ENCODE data around the gene FBXW5. TPM values are rescaled to one million over a fixed set of nuclear protein-coding genes. Genes with fewer than 3 reads are reported as not detected.

FBXW5 gene
- total RNA-seq, 2 donors from 2014 or later = 66.9 to 107 TPM

GRCh38 chr9:136946228-136947027 lies 1.9 kb upstream of the FBXW5 start:
- Mint-ChIP-seq H3K36me3 (peaks cover 0 to 7% of the 10 kb centered on the region in 2 donors), H3K27ac (no peak overlapping the region), H3K9me3 (no peaks in the 10 kb centered on the region)
- ATAC-seq (no peak), DNase-seq (ENCODE audit: low spot score in 2 of 2) (no peak)

GRCh38 chr9:136945333-136946227 lies 1.0 kb upstream of the FBXW5 start:
- DNase-seq (ENCODE audit: low spot score in 2 of 2) (no peak), ATAC-seq (no peak)
- H3K36me3 Mint-ChIP-seq = peaks cover 0 to 11% of the 10 kb centered on the region in 2 donors
- H3K9me3 Mint-ChIP-seq = no peaks in the 10 kb centered on the region
- H3K27ac Mint-ChIP-seq = no peak overlapping the region

- H3K27ac Mint-ChIP-seq = peak overlapping the region in 1 of 2 donors; percentile 59
- H3K36me3 Mint-ChIP-seq = peaks cover 5 to 11% of the 10 kb centered on the region in 2 donors
- no peaks in the 10 kb centered on the region for H3K9me3 Mint-ChIP-seq
- peak in 1 of 2 donors; percentile 36 for DNase-seq (ENCODE audit: low spot score in 2 of 2)
- peak; percentile 31 to 54 for ATAC-seq
Observed at GRCh38 chr9:136944212-136944518, 373 bp downstream of the FBXW5 start.

GRCh38 chr9:136943291-136944211 lies 987 bp downstream of the FBXW5 start:
- Mint-ChIP-seq H3K9me3 (no peaks in the 10 kb centered on the region), H3K27ac (peak overlapping the region; percentile 59 to 87), H3K36me3 (peaks cover 11% of the 10 kb centered on the region in 2 donors)
- ATAC-seq = peak; percentile 36 to 43
- peak in 1 of 2 donors; percentile 54 for DNase-seq (ENCODE audit: low spot score in 2 of 2)

- peaks cover 11 to 14% of the 10 kb centered on the region in 2 donors for H3K36me3 Mint-ChIP-seq
- no peaks in the 10 kb centered on the region for H3K9me3 Mint-ChIP-seq
- ATAC-seq (no peak), DNase-seq (ENCODE audit: low spot score in 2 of 2) (no peak)
- no peak overlapping the region for H3K27ac Mint-ChIP-seq
Observed at GRCh38 chr9:136942881-136943230, 1.7 kb downstream of the FBXW5 start.

GRCh38 chr9:136942112-136942880 lies 2.2 kb downstream of the FBXW5 start:
- ATAC-seq (no peak), DNase-seq (ENCODE audit: low spot score in 2 of 2) (no peak)
- Mint-ChIP-seq H3K36me3 (peaks cover 11 to 14% of the 10 kb centered on the region in 2 donors), H3K27ac (peak overlapping the region in 1 of 2 donors; percentile 52), H3K9me3 (no peaks in the 10 kb centered on the region)

GRCh38 chr9:136941231-136942111 lies 3.1 kb downstream of the FBXW5 start:
- no peak for ATAC-seq
- H3K36me3 Mint-ChIP-seq = peaks cover 11 to 14% of the 10 kb centered on the region in 2 donors
- H3K27ac Mint-ChIP-seq = peak overlapping the region in 1 of 2 donors; percentile 52

GRCh38 chr9:136940526-136941230 lies 3.9 kb downstream of the FBXW5 start:
- DNase-seq (ENCODE audit: low spot score in 2 of 2) (no peak), ATAC-seq (no peak)
- Mint-ChIP-seq H3K27ac (no peak overlapping the region), H3K36me3 (peaks cover 11 to 14% of the 10 kb centered on the region in 2 donors), H3K9me3 (no peaks in the 10 kb centered on the region)

More at GRCh38 chr9:136941231-136942111, 3.1 kb downstream of the FBXW5 start:
- no peaks in the 10 kb centered on the region for H3K9me3 Mint-ChIP-seq
- DNase-seq (ENCODE audit: low spot score in 2 of 2) = no peak

- ATAC-seq (no peak), DNase-seq (ENCODE audit: low spot score in 2 of 2) (no peak)
- peaks cover 11 to 14% of the 10 kb centered on the region in 2 donors for H3K36me3 Mint-ChIP-seq
- H3K27ac Mint-ChIP-seq = peak overlapping the region in 1 of 2 donors; percentile 32
- H3K9me3 Mint-ChIP-seq = no peaks in the 10 kb centered on the region
Observed at GRCh38 chr9:136939996-136940525, 4.5 kb downstream of the FBXW5 start.

GRCh38 chr9:136939431-136939995 lies 5.0 kb downstream of the FBXW5 start:
- Mint-ChIP-seq H3K36me3 (peaks cover 11 to 14% of the 10 kb centered on the region in 2 donors), H3K27ac (peak overlapping the region; percentile 32 to 85), H3K9me3 (no peaks in the 10 kb centered on the region)
- no peak for DNase-seq (ENCODE audit: low spot score in 2 of 2)
- no peak for ATAC-seq

- Mint-ChIP-seq H3K36me3 (peaks cover 11 to 22% of the 10 kb centered on the region in 2 donors), H3K9me3 (peaks cover 0 to 6% of the 10 kb centered on the region in 2 donors), H3K27ac (no peak overlapping the region)
- DNase-seq (ENCODE audit: low spot score in 2 of 2) (no peak), ATAC-seq (no peak)
Observed at GRCh38 chr9:136937186-136938001, 7.1 kb downstream of the FBXW5 start.

- Mint-ChIP-seq H3K36me3 (peaks cover 7 to 28% of the 10 kb centered on the region in 2 donors), H3K9me3 (peaks cover 0 to 6% of the 10 kb centered on the region in 2 donors), H3K27ac (no peak overlapping the region)
- DNase-seq (ENCODE audit: low spot score in 2 of 2) (no peak), ATAC-seq (no peak)
Observed at GRCh38 chr9:136936645-136937170, 7.8 kb downstream of the FBXW5 start.

GRCh38 chr9:136935651-136936050 lies 8.9 kb downstream of the FBXW5 start:
- no peak for ATAC-seq
- Mint-ChIP-seq H3K36me3 (peaks cover 0 to 34% of the 10 kb centered on the region in 2 donors), H3K9me3 (peaks cover 0 to 6% of the 10 kb centered on the region in 2 donors), H3K27ac (no peak overlapping the region)
- no peak for DNase-seq (ENCODE audit: low spot score in 2 of 2)

Data from activated naive CD4-positive, alpha-beta T cell treated with anti-CD3 and anti-CD28 coated beads, Interleukin-2, amount 50 U/mL, for 72 hours (primary cell).